Measurements from ENCODE around the gene FCGR3B. TPM values are rescaled to one million over a fixed set of nuclear protein-coding genes. Genes with fewer than 3 reads are reported as not detected.

The FCGR3B gene
- total and polyA plus RNA-seq, 2 experiments from 2014 or later, result not detected

DNA sequence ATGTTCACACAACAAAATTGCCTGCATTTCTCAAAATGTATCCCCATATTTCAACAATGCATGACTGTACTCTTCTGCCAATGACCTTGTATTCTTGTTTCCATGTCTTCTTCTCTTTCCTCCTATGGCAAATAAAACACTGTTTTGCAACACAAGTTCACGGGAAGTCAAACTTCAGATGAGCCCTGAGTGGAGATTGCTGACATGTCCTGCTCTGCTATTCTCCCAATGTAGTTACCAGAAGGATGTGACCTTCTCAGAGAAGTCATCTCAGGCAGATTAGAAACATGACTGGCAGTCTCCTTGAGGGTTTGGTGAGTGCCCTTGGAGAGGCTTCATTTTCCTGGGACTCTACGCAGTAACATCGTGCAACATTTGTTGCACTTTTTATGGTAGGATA is 47.5 kb upstream of the FCGR3B start:
- DNase-seq (ENCODE audit: low spot score), result no peak

More for the DNA sequence above, 47.5 kb upstream of the FCGR3B start:
- H3K27ac Mint-ChIP-seq, result no peak overlapping the region
- no peak overlapping the region for H3K4me2 ChIP-seq
- H3K9me3 Mint-ChIP-seq, result no peaks in the 10 kb centered on the region
- no peaks in the 10 kb centered on the region for H3K4me1 ChIP-seq (ENCODE audit: insufficient read depth)
- no peaks in the 10 kb centered on the region for H3K36me3 ChIP-seq (ENCODE audit: insufficient read depth)
- H2AFZ ChIP-seq, result no peak overlapping the region
- no peaks in the 10 kb centered on the region for H3K79me2 ChIP-seq (replicated peaks; ENCODE audit: insufficient read depth)
- peaks cover 7% of the 10 kb centered on the region; the same call in 2 of the 3 replicates for H3K4me1 Mint-ChIP-seq
- no peak overlapping the region for H3K27ac ChIP-seq (ENCODE audit: low read depth)
- no peaks in the 10 kb centered on the region for H3K27me3 Mint-ChIP-seq (ENCODE audit: insufficient read depth, low read depth, poor library complexity)
- H3K4me3 Mint-ChIP-seq, result no peak overlapping the region
- H3K4me3 ChIP-seq, result no peak overlapping the region
- no peaks in the 10 kb centered on the region for H4K20me1 ChIP-seq (replicated peaks; ENCODE audit: insufficient read depth)
- no peaks in the 10 kb centered on the region for H3K36me3 Mint-ChIP-seq (ENCODE audit: low read depth)
- TF ChIP-seq, protein P1, sequence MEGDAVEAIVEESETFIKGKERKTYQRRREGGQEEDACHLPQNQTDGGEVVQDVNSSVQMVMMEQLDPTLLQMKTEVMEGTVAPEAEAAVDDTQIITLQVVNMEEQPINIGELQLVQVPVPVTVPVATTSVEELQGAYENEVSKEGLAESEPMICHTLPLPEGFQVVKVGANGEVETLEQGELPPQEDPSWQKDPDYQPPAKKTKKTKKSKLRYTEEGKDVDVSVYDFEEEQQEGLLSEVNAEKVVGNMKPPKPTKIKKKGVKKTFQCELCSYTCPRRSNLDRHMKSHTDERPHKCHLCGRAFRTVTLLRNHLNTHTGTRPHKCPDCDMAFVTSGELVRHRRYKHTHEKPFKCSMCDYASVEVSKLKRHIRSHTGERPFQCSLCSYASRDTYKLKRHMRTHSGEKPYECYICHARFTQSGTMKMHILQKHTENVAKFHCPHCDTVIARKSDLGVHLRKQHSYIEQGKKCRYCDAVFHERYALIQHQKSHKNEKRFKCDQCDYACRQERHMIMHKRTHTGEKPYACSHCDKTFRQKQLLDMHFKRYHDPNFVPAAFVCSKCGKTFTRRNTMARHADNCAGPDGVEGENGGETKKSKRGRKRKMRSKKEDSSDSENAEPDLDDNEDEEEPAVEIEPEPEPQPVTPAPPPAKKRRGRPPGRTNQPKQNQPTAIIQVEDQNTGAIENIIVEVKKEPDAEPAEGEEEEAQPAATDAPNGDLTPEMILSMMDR (conservative IDR thresholded peaks at IDR 0.05; ENCODE audit: low read depth in 2 of 2), result no peak
- TF ChIP-seq JUNB (IDR thresholded peaks at IDR 0.05; ENCODE audit: unreplicated experiment) (no peak), EZH2phosphoT487 (IDR thresholded peaks at IDR 0.05; ENCODE audit: unreplicated experiment) (no peak), ZNF331 (CRISPR knock-in tag; IDR thresholded peaks at IDR 0.05; ENCODE audit: low read depth) (no peak), POLR2AphosphoS5 (IDR thresholded peaks at IDR 0.05; ENCODE audit: low read depth) (no peak), EZH2 (IDR thresholded peaks at IDR 0.05; ENCODE audit: low read depth, unreplicated experiment) (no peak), CREB1 (CRISPR knock-in tag; IDR thresholded peaks at IDR 0.05; ENCODE audit: low read depth) (no peak)
- TF ChIP-seq, protein P2, sequence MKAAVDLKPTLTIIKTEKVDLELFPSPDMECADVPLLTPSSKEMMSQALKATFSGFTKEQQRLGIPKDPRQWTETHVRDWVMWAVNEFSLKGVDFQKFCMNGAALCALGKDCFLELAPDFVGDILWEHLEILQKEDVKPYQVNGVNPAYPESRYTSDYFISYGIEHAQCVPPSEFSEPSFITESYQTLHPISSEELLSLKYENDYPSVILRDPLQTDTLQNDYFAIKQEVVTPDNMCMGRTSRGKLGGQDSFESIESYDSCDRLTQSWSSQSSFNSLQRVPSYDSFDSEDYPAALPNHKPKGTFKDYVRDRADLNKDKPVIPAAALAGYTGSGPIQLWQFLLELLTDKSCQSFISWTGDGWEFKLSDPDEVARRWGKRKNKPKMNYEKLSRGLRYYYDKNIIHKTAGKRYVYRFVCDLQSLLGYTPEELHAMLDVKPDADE (IDR thresholded peaks at IDR 0.05), result no peak
- TF ChIP-seq, protein P3, sequence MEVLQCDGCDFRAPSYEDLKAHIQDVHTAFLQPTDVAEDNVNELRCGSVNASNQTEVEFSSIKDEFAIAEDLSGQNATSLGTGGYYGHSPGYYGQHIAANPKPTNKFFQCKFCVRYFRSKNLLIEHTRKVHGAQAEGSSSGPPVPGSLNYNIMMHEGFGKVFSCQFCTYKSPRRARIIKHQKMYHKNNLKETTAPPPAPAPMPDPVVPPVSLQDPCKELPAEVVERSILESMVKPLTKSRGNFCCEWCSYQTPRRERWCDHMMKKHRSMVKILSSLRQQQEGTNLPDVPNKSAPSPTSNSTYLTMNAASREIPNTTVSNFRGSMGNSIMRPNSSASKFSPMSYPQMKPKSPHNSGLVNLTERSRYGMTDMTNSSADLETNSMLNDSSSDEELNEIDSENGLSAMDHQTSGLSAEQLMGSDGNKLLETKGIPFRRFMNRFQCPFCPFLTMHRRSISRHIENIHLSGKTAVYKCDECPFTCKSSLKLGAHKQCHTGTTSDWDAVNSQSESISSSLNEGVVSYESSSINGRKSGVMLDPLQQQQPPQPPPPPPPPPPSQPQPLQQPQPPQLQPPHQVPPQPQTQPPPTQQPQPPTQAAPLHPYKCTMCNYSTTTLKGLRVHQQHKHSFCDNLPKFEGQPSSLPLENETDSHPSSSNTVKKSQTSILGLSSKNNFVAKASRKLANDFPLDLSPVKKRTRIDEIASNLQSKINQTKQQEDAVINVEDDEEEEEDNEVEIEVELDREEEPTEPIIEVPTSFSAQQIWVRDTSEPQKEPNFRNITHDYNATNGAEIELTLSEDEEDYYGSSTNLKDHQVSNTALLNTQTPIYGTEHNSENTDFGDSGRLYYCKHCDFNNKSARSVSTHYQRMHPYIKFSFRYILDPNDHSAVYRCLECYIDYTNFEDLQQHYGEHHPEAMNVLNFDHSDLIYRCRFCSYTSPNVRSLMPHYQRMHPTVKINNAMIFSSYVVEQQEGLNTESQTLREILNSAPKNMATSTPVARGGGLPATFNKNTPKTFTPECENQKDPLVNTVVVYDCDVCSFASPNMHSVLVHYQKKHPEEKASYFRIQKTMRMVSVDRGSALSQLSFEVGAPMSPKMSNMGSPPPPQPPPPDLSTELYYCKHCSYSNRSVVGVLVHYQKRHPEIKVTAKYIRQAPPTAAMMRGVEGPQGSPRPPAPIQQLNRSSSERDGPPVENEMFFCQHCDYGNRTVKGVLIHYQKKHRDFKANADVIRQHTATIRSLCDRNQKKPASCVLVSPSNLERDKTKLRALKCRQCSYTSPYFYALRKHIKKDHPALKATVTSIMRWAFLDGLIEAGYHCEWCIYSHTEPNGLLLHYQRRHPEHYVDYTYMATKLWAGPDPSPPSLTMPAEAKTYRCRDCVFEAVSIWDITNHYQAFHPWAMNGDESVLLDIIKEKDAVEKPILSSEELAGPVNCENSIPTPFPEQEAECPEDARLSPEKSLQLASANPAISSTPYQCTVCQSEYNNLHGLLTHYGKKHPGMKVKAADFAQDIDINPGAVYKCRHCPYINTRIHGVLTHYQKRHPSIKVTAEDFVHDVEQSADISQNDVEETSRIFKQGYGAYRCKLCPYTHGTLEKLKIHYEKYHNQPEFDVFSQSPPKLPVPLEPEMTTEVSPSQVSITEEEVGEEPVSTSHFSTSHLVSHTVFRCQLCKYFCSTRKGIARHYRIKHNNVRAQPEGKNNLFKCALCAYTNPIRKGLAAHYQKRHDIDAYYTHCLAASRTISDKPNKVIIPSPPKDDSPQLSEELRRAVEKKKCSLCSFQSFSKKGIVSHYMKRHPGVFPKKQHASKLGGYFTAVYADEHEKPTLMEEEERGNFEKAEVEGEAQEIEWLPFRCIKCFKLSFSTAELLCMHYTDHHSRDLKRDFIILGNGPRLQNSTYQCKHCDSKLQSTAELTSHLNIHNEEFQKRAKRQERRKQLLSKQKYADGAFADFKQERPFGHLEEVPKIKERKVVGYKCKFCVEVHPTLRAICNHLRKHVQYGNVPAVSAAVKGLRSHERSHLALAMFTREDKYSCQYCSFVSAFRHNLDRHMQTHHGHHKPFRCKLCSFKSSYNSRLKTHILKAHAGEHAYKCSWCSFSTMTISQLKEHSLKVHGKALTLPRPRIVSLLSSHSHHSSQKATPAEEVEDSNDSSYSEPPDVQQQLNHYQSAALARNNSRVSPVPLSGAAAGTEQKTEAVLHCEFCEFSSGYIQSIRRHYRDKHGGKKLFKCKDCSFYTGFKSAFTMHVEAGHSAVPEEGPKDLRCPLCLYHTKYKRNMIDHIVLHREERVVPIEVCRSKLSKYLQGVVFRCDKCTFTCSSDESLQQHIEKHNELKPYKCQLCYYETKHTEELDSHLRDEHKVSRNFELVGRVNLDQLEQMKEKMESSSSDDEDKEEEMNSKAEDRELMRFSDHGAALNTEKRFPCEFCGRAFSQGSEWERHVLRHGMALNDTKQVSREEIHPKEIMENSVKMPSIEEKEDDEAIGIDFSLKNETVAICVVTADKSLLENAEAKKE (CRISPR knock-in tag; IDR thresholded peaks at IDR 0.05), result no peak
- no peaks in the 10 kb centered on the region for H3K9me2 ChIP-seq (ENCODE audit: insufficient read depth)
- no peaks in the 10 kb centered on the region for H3F3A ChIP-seq (replicated peaks; ENCODE audit: low read depth)
- no peak for ATAC-seq
- no peaks in the 10 kb centered on the region for H3K27me3 ChIP-seq (ENCODE audit: insufficient read depth)

Measured in GM23338 (cell line).